GM19193 (cell line): Measurements from ENCODE around the gene NOTCH3.

ENCODE experiments used
- POLR2A ChIP-seq: IDR thresholded peaks from 4 replicates; pipeline ENCODE4 v1.6.1; 2011; ENCODE audit not compliant: insufficient read depth, insufficient read length; ENCODE audit errors: extremely low read depth

NOTCH3 gene

DNA sequence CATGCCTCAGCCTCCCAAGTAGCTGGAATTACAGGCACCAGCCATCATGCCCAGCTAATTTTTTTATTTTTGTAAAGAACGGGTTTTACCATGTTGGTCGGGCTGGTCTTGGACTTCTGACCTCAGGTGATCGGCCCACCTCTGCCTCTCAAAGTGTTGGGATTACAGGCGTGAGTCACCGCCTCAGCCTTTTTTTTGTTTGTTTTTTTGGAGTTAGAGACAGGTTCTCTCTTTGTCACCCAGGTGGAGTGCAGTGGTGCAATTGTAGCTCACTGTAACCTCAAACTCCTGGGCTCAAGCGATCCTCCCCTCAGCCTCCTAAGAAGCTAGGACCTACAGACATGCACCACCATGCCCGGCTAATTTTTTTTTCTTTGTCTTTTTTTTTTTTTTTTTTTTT lies 15.6 kb upstream of the NOTCH3 start:
- no peak for TF ChIP-seq POLR2A

DNA sequence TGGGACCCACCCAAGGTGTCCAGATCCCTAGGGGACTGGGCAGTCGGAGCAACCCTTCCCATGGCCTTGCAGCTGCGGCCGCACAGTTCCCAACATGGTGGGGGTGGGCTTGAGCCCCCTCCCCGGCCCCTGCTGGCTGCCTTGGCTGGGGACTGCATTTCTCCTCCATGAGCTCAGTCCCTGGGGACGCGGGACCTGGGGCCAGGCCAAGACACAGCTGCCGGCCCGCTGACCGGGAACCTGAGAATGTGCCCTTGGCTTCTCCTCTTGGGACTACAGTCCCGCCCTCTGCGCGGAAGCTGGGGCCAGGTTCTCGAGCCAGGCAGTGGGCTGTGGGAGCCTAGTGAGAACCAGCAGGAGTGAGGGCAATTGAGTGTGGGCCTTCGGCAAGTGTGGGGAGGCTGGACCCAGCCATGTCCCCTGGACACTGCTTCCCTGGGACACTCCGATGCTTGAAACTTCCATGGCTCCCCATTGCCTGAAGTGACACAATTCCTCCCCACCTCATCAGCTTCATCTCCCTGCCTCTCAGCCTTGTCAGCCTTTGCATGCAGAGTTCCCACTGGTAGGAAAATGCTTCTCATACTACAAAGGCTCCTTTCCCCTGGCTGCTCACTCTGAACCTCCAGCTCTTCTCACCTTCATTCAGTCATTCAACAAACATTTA lies 13.1 kb upstream of the NOTCH3 start:
- TF ChIP-seq POLR2A: no peak

DNA sequence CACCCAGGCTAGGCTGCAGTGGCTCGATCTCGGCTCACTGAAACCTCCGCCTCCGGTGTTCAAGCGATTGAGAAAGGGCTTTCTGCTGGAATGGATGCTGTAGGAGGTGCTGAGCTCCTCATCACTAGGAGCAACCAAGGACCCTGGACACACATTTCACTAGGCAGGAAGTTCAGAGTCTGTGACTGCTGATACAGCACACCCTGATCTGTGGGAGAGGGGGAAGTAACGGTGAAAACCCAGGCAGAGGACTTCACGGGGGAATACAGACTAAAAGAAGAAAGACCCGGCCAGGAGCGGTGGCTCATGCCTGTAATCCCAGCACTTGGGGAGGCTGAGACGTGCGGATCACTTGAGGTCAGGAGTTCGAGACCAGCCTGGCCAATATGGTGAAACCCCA lies 11.9 kb upstream of the NOTCH3 start:
- TF ChIP-seq POLR2A: no peak

DNA sequence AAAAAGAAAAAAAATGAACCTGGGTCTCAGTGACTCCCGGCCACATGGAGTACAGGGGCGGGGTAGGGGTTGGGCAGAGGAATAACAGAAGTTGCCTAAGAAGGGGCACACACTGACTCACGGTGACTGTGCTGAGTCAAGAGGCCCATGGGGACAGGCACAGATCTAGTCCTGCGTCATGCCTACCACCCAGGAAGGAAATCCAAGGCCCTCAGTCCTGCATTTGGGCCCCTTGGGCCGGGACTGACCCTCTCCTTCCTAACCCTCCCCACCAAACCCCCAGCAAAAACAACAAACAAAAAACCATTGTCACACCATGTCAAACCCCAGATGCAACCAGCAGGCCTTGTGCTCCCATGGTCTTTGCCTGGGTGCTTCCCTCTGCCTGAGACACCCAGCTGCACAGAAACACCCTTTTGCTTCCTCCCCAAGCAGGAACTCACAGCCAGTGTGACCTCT lies 9.6 kb upstream of the NOTCH3 start:
- TF ChIP-seq POLR2A: no peak

DNA sequence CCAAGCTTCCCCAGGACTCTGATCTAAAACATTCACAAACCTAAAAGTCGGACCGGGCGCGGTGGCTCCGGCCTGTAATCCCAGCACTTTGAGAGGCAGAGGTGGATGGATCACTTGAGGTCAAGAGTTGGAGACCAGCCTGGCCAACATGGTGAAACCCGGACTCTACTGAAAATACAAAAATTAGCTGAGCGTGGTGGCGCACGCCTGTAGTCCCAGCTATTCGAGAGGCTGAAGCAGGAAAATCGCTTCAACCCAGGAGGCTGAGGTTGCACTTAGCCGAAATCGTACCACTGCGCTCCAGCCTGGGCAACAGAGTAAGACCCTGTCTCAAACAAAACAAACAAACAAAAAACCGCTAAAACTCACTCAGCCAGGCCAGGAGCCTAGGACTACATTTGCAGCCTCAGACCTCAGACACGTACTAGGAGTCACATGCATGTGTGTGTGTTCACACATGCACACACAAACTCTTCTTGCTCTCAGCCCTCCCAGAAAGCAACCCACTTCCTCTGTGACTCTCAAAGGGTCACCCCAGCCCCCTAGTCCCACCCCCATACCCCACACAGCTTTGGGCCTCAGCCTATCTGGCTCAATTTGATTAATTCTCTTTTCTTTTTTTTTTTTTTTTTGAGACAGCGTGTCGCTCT lies 704 bp upstream of the NOTCH3 start:
- TF ChIP-seq POLR2A: no peak

DNA sequence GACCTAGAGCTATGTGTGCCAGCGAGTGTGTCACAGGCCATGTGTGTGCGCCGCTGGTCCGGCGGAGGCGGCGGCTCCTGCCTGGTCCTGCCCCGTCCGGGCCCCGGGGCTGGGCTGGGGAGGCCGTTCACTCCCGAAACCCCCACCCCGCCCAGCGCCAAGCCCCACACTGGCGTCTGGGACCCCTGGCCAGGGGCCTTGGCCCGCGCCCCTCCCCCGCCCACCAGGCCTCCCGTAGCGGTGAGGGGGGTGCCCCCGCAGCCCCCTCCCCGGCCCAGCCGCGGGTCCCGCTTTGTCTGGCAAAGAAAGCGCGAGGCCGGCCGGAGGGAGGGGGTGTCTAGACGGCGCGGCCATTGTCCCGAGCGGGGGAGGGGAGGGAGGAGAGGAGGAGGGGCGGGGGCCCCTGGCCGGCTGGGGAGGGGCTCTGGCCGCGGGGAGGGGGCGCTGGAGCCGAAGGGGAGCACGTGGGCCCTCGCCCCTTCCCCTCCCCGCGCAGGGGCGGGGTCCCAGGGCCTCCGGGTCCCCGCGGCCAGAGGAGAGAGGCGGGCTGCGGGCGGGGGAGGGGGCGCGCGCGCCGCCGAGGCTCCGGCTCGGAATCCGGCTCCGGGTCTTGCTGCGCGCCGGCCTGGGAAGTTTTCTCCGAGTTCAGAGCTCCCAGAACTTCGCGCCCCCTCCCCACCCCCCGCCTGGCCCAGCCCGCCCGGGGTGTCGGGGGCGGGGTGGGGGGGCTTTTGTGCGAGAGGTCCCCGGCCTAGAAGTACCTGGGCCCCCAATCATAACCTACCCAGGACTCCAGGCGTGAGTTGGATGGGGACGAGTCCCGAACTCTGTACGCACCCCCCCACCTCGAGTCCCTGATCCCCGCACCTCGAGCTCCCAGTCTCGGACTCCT lies 888 bp downstream of the NOTCH3 start:
- no peak for TF ChIP-seq POLR2A

DNA sequence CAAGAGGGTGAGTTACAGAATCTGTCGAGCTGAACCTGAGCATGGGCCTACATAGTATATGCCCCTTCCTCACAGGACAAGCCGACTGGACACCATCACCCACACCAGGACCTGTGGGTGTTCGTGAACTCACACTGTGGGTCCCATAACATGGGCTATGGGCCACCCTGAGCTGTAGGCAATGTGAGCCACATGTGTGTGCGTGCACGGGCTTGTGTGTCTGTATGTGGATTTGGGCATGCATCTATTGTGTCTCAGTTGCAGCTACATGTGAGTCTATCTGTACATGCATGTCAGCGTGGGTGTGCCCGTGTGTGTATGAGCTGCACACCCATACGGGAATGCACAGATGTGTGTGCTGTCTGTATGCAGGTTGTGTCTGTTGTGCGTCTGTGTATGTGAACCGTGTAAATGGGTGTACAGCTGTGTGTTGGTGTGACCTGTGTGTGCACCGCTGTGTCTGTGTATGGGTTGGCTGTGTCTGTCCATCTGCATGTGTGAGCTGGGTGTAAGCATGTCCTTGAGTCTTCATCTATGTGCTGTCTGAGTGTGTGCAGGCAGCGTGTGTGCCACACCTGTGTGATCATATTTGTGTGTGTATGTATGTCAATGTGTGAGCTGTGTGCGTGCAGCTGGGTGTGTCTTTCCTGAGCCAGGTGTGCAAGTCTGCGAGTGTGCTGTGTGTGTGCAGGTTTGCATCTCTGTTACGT lies 1.7 kb downstream of the NOTCH3 start:
- no peak for TF ChIP-seq POLR2A

DNA sequence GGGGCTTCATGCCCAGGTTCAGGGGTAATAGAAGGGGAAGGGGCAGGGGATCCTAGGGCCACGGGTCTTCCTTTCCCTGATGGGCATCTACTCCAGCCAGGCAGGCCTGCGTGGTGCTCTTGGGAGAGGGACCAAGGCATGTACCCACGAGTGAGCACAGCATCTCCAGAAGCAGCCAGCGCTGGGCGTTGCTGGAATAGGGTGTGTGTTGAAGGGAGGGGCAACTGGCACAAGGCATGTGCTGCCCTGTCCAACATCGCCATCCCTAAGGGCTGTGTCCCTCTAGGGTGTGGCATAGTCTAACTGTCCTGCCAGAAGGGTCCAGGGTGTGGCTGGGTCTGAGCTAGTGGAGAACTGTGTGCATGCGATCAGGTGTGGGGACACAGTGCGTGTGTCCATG lies 2.9 kb downstream of the NOTCH3 start:
- no peak for TF ChIP-seq POLR2A

DNA sequence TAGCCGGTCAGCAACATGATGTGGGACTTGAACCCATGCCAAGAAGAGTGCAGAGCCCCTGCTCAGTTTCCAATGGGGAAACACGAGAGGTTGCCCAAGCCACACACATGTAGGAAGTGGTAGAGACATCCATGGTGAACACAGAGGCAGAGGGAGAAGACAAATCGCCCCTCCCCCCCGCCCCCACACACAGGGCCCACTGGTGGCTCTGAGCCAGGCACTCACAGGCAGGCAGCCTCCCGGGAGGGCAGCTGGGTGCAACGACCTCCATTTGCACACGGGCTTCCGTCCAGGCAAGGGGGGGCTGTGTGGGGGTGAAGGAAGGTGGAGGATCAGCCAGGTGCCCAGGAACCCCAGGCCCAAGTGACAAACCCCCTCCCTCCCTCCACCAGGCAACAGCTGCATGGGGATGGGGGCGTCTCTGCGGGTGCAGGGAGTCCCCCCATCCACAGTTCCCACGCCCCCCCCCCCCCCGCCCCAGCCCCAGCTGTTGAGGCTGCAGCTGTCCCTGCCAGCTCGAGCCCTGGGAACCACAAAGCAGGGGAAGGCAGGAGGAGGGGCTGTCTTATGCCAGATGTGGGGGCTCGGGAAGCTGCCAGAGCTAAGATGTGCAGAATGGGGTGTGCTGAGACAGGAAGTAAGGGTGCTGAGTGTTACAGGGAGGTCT lies 3.4 kb downstream of the NOTCH3 start:
- TF ChIP-seq POLR2A: no peak

DNA sequence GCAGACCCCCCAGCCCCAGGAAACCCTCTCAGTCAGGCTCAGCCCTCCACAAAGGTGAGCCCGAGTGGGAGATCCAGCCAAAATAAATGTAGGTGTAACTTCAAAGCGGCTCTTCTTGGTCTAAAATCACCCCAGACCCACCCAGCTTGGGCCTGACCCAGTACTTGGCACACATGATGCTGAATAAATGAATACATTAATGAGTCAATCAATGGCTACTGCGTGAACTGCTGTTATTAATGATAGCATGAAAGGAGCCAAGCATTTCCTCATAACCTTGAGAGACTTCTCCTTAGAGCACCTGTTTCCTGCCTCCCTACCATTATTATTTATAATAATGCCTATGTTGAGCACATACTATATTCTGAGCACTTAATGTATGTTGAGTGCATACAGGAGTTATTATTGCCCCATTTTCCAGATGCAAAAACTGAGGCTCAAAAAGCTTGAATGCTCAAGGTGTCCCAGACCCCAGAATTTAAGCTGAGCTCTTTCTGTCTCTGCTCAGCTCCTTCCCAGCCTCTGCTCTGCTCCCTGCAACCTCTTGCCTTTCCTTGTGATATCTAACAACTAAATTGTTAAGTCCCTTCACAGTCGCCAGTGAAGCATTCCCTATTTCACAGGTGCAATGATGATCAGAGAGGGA lies 4.3 kb downstream of the NOTCH3 start:
- no peak for TF ChIP-seq POLR2A

DNA sequence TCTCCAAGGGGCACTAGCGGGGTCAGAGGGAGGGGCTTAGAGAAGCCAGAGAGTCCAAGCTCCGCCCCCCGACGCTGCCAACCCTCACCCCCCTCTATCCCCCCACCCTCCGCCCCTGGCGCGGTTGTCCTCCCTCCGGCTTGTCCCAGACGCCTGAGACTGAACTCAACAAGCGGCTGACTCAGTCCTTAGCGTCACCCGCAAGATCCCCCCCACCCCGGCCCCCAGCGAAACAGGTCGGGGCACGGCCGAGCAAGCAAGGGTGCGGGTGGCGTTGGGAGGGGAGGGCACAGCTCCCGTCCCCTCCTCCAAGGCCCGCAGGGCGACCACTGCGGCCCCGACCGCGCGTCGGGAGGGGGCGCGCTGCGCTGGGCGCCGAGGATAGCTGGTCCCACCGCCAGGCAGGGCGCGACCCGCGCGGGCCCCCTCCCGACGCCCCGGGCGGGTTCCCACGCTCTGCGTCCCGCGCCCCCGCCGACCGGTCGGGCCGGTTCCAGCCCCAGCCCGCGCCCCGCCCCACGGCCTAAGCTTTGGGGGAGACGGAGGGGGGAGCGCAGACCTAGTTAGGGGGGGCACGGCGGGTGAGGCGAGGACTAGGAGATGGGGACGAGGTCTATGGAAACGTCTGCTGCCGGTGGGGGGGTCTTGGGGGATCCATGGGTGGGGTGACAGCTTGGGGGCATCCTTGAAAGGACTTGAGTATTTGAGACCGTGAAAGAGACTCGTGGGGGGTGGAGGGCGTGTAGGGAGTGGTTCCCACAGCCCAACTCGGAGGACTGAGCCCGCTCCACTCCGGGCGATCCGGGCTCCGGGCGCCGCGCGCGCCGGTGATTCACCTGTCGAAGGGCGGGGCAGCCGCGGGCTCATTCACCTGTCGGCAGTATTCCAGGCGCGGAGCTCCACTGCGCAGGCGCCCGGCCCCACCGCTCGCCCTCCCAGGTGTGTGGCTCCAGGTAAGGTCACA lies 5.1 kb downstream of the NOTCH3 start:
- no peak for TF ChIP-seq POLR2A

DNA sequence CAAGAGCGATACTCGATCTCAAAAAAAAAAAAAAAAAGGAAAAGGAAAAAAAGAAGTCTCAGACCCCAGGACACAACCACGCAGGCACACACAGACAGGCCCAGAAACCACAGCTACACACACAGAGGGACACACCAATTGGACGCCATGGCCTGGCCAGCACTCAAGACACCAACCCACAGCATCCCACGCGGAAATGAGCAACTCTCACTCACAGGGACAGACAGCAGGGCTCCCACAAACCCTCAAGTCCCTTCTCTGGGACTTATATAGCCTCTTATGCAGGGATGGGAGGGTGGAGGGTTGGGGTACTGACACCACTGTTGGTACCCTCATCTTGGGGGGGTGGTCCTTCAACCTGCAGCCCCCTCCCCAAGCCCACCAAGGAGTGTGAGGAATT lies 5.9 kb downstream of the NOTCH3 start:
- TF ChIP-seq POLR2A: no peak

DNA sequence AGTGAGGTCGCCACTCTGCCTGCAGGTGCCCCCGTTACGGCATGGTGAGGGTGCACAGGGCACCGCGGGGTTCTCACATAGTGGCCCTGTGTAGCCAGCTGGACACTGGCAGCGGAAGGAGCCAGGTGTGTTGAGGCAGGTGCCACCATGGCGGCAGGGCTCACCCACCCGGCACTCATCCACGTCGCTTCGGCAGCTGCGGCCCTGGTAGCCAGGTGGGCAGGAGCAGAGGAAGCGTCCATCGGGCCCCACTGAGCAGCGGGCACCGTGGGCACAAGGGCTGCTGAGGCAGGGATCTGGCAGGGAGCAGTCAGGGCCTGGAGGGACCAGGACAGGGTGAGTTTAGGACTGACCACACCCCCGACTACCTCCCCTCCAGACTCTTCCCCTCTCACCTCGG lies 8.8 kb downstream of the NOTCH3 start:
- no peak for TF ChIP-seq POLR2A
